ENCODE measurements around the gene BTF3.
A peak's percentile ranks its signal among the peaks of the same experiment; 100 is the strongest.
"Not testable (repeated sequence)": the region's sequence is repeated elsewhere in the genome, so short reads cannot be mapped to it uniquely, and the experiment has no call there.

The BTF3 gene

GRCh38 chr5:73498057-73498992 lies at the start of gene BTF3:
BTF3 (plus strand) TSS chr5:73498442; CDS start chr5:73498668, 226 bp downstream.
- Histone ChIP-seq H3K4me1 (ENCODE audit: insufficient read depth, low read length) (no peaks in the 10 kb centered on the region; the same call in 1 of the 2 replicates), H3K9ac (ENCODE audit: low read depth, low read length) (peak within 1 kb of the TSS; percentile 99), H3K9me3 (ENCODE audit: control insufficient read depth, insufficient read depth, low read length) (no peaks in the 10 kb centered on the region), H3K36me3 (ENCODE audit: insufficient read depth, low read length) (peaks cover 12% of the 10 kb centered on the region)

DNA sequence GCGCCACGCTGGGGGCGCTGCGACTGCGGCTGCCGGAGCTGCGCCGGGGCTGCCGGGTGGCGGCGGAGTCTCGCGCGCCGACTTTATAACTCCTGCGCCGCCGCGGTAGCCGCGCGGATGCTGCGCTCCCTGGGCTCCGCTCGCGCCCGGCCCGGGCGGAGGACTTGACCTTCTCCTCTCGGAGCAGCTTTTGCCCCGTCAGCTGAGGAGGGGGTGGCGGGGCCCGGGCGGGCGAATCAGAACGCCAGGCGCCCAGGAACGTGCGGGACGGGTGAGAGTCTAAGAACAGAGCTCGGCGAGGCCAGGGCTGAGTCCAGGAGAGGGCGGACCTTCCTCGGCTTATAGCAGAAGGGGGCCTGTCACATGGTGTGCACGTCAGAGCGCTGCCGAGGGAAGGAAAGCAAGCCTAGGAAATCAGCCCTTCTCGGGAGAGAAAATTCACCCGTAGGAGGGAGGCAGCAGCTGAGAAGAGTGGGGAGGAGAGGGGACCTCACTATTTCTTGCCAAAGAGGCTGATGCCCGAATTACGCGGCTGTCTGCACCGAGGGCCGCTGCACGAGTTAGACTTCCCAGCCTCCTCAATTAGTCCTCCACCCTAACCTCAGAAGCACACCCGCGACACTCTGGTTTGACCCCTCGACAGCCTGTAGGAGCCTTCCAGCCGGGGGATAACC lies 49.6 kb upstream of the BTF3 start, which contains the start of gene FOXD1:
TSS of gene FOXD1 (minus strand) at position 315 of the 674 bp plus-strand sequence. CDS start 415 bp downstream, outside the sequence.
- H3K9ac ChIP-seq (ENCODE audit: low read depth, low read length), result peak within 1 kb of the TSS; percentile 63
- H3K36me3 ChIP-seq (ENCODE audit: insufficient read depth, low read length), result no peaks in the 10 kb centered on the region

GRCh38 chr5:73450137-73450536 lies 48.1 kb upstream of the BTF3 start:
- Histone ChIP-seq H3K9me3 (ENCODE audit: control insufficient read depth, insufficient read depth, low read length) (no peaks in the 10 kb centered on the region), H3K4me1 (ENCODE audit: insufficient read depth, low read length) (peaks cover 7% of the 10 kb centered on the region), H3K36me3 (ENCODE audit: insufficient read depth, low read length) (no peaks in the 10 kb centered on the region), H3K9ac (ENCODE audit: low read depth, low read length) (no peak overlapping the region)

More for the DNA sequence above, 49.6 kb upstream of the BTF3 start, which contains the start of gene FOXD1:
- Histone ChIP-seq H3K9me3 (ENCODE audit: control insufficient read depth, insufficient read depth, low read length) (no peaks in the 10 kb centered on the region), H3K4me1 (ENCODE audit: insufficient read depth, low read length) (peaks cover 7% of the 10 kb centered on the region; the same call in 1 of the 2 replicates)

- Histone ChIP-seq H3K9ac (ENCODE audit: low read depth, low read length) (peak overlapping the region; percentile 52; the same call in 1 of the 2 replicates), H3K9me3 (ENCODE audit: control insufficient read depth, insufficient read depth, low read length) (no peaks in the 10 kb centered on the region), H3K36me3 (ENCODE audit: insufficient read depth, low read length) (no peaks in the 10 kb centered on the region), H3K4me1 (ENCODE audit: insufficient read depth, low read length) (peaks cover 7% of the 10 kb centered on the region)
Observed at GRCh38 chr5:73450672-73451223, 47.5 kb upstream of the BTF3 start.

- peak overlapping the region; percentile 52; the same call in 1 of the 2 replicates for H3K9ac ChIP-seq (ENCODE audit: low read depth, low read length)
- H3K36me3 ChIP-seq (ENCODE audit: insufficient read depth, low read length), result no peaks in the 10 kb centered on the region
- H3K4me1 ChIP-seq (ENCODE audit: insufficient read depth, low read length), result peaks cover 7% of the 10 kb centered on the region
- no peaks in the 10 kb centered on the region for H3K9me3 ChIP-seq (ENCODE audit: control insufficient read depth, insufficient read depth, low read length)
Observed at GRCh38 chr5:73451224-73452130, 46.8 kb upstream of the BTF3 start.

GRCh38 chr5:73452215-73452614 lies 46.0 kb upstream of the BTF3 start:
- Histone ChIP-seq H3K4me1 (ENCODE audit: insufficient read depth, low read length) (peaks cover 7% of the 10 kb centered on the region), H3K9ac (ENCODE audit: low read depth, low read length) (peak overlapping the region; percentile 52; the same call in 1 of the 2 replicates), H3K9me3 (ENCODE audit: control insufficient read depth, insufficient read depth, low read length) (no peaks in the 10 kb centered on the region), H3K36me3 (ENCODE audit: insufficient read depth, low read length) (no peaks in the 10 kb centered on the region)

- no peaks in the 10 kb centered on the region for H3K36me3 ChIP-seq (ENCODE audit: insufficient read depth, low read length)
- peaks cover 7% of the 10 kb centered on the region for H3K4me1 ChIP-seq (ENCODE audit: insufficient read depth, low read length)
- H3K9ac ChIP-seq (ENCODE audit: low read depth, low read length), result no peak overlapping the region
- no peaks in the 10 kb centered on the region for H3K9me3 ChIP-seq (ENCODE audit: control insufficient read depth, insufficient read depth, low read length)
Observed at GRCh38 chr5:73454379-73455036, 43.7 kb upstream of the BTF3 start.

GRCh38 chr5:73456462-73456861 lies 41.8 kb upstream of the BTF3 start:
- H3K36me3 ChIP-seq (ENCODE audit: insufficient read depth, low read length); H3K9me3 ChIP-seq (ENCODE audit: control insufficient read depth, insufficient read depth, low read length); H3K9ac ChIP-seq (ENCODE audit: low read depth, low read length); H3K4me1 ChIP-seq (ENCODE audit: insufficient read depth, low read length): not testable (repeated sequence)

- peaks cover 4% of the 10 kb centered on the region; the same call in 1 of the 2 replicates for H3K4me1 ChIP-seq (ENCODE audit: insufficient read depth, low read length)
- H3K36me3 ChIP-seq (ENCODE audit: insufficient read depth, low read length), result no peaks in the 10 kb centered on the region
- H3K9me3 ChIP-seq (ENCODE audit: control insufficient read depth, insufficient read depth, low read length), result no peaks in the 10 kb centered on the region
- H3K9ac ChIP-seq (ENCODE audit: low read depth, low read length), result no peak overlapping the region
Observed at GRCh38 chr5:73459366-73459765, 38.9 kb upstream of the BTF3 start.

GRCh38 chr5:73460133-73460532 lies 38.1 kb upstream of the BTF3 start:
- Histone ChIP-seq H3K9ac (ENCODE audit: low read depth, low read length) (no peak overlapping the region), H3K4me1 (ENCODE audit: insufficient read depth, low read length) (peaks cover 4% of the 10 kb centered on the region; the same call in 1 of the 2 replicates), H3K9me3 (ENCODE audit: control insufficient read depth, insufficient read depth, low read length) (no peaks in the 10 kb centered on the region), H3K36me3 (ENCODE audit: insufficient read depth, low read length) (no peaks in the 10 kb centered on the region)

DNA sequence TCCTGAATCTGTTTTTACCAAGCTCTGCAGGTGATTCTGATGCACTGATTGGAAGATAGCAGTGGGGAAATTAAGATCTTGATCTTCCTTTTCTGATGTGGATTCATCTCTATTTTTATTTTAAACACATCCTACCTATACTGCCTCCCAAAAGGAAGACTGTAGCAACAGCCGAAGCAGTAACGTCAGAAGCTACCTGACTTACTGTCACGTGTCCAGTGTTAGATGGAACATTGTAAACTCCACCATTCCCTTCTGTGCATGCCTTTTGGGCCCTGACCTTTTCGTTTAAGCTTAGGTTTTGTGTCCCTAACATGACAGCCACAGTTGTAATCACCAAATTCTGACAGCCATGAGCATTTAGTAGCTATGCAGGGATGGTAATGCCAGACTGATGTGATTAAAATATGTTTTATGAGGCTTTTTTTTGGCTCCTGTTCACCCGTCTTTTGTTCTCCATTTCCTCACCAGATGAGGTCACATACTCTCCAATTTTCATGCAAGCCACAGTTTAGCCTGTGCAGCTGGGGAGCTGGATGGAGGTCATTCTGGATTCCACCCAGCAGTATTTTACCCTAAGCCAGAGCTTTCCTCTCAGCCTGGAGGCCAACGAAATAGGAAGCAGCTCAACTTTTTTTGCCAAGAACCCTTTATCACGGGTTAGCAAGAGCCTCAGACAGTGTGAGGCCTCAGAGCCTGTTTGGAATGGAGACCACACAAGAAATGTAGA lies 34.1 kb upstream of the BTF3 start:
- Histone ChIP-seq H3K9me3 (ENCODE audit: control insufficient read depth, insufficient read depth, low read length) (no peaks in the 10 kb centered on the region), H3K4me1 (ENCODE audit: insufficient read depth, low read length) (peaks cover 9% of the 10 kb centered on the region; the same call in 1 of the 2 replicates), H3K9ac (ENCODE audit: low read depth, low read length) (no peak overlapping the region), H3K36me3 (ENCODE audit: insufficient read depth, low read length) (no peaks in the 10 kb centered on the region)

- not testable (repeated sequence) for H3K36me3 ChIP-seq (ENCODE audit: insufficient read depth, low read length); H3K9me3 ChIP-seq (ENCODE audit: control insufficient read depth, insufficient read depth, low read length); H3K9ac ChIP-seq (ENCODE audit: low read depth, low read length); H3K4me1 ChIP-seq (ENCODE audit: insufficient read depth, low read length)
Observed at GRCh38 chr5:73468638-73469037, 29.6 kb upstream of the BTF3 start.

DNA sequence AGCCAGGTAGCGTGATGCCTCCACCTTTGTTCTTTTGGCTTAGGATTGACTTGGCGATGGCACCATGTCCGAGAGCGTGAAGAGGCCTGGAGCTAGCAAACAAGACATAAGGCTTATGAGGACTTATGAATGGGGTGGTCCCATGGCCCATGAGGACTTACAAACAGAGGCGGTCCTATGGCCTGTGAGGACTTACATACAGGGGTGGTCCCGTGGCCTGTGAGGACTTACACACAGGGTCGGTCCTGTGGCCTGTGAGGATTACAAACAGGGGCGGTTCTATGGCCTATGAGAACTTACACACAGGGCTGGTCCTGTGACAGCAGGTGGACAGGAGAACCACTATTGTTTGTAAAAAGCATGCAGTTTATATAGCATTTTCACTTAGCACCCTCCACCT lies 28.4 kb upstream of the BTF3 start:
- Histone ChIP-seq H3K9me3 (ENCODE audit: control insufficient read depth, insufficient read depth, low read length) (no peaks in the 10 kb centered on the region), H3K36me3 (ENCODE audit: insufficient read depth, low read length) (no peaks in the 10 kb centered on the region), H3K4me1 (ENCODE audit: insufficient read depth, low read length) (0 out of 2 replicates have a peak, but pooled peaks cover 5% of the 10 kb centered on the region), H3K9ac (ENCODE audit: low read depth, low read length) (no peak overlapping the region)

Measured in ES-I3 (cell line).